HG03108 (cell line): ENCODE results near the gene SDK1.
"Not testable (repeated sequence)": the region's sequence is repeated elsewhere in the genome, so short reads cannot be mapped to it uniquely, and the experiment has no call there.

Source experiments
- ATAC-seq: cut with Tn5 transposase; IDR thresholded peaks from one replicate; pipeline ENCODE4 v1.9.1; 2021; ENCODE audit warnings: moderate library complexity; ENCODE audit not compliant: unreplicated experiment

Gene SDK1

DNA sequence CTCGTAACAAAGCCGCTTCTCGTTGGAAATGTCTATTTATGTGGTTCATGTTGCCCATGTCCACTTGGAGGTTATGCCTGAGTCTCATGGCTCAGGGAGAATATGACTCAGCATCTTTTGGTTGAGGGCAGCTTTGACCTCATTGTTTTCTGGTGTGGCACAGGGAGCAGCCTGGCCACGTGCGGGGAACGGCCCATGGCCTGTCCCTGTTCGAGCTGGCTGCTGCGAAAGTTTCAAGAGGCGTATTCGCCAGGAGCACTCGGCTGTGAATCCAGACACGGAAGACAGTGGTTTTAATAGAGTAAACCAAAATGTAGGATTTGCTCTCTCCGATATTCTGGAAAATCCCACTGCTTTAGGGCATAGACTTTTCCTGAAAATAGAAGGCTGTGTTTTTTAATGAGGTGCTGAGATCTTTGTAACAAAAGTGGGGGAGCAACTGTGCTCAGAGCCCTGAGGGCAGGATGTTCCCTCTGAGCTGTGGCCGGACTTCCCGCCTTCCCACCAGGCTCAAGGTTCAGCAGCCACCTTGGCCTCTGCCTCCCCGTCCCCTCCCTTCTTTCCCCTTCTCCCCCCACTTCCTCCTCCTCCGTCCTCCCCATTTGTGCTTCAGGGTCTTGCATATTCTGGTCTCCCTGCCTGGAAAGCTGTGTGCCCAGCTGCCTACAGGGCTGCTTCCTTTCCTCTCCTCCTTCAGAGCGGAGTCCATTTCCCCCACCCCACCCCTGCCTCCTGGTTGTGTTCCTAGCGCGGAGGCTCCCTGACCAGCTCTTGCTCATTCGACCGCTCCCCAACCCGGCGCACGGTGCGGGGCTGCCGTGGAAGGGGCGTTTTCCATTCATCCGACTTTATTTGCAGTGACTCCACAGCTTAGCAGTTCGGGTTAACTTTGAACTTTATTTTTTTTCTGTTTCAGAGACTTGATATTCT, 642.0 kb downstream of the SDK1 start:
- no peak for ATAC-seq

DNA sequence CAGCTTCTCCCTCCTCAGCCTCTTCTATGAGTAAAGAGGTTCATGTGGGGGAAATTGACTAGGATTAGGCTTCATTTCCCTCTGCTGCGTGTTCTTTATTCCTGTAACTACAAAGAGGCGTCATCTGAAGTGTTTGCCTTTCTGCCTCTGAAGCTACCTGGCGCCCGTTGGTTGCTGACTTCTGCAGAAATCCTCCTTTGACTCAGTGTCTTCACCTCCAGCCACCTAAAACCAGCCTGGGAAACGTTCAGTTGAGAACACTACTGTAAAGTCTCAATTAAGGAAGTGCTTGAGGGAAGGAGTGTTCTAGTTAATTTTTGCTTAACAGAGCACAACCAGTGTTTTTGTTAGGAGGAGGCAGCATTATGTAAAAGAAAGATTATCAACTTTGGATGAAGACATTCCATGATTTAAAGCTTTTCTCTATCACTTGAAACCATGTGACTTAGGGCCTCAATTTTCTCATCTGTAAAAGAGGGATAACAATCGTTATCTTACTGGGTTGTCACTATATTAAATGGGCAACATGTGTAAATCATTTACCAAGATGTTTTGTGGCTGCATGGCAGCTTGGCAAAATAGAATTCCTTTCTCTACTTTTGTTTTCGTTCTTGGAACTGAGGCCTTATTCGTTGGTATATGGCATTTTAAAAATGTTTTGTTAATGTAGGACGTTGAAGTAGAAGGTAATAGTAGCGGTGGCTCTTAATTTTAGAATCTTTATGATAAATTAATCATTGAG, 642.9 kb downstream of the SDK1 start:
- ATAC-seq, result no peak

DNA sequence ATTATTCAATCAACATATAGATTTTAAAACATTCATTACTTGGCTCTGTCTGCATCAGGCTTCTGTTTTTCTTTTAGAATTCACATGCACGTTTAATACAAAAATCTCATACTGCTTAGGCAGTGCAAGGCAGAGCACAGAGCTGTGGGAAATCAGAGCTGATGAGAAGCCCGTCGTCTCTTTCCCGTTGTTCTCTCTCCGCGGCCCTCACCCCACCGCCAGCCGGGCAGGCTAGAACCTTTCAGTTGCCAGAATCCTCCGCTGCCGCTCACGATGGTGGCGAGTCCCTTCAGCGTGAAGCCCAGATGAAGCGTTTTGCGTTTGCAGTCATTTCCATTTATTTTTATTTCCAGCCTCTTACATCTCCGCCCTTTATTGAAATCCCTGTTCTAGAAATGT, 648.2 kb downstream of the SDK1 start:
- ATAC-seq, result no peak

DNA sequence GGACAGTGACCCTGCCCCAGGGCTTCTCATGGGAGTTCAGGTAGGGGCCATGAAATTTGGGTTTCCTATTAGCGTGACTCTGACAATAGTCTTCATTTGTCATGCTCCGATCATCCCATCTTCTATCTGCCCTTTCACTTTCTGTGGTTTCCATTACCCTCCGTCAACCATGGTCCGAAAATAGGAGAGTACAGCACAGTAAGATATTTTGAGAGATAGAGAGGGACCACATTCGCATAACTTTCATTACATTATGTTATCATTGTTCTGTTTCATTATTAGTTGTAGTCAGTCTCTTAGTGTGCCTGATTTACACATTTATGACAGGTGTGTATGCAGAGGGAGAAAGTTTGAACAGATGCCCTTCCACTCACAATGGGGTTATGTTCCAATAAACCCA, 649.2 kb downstream of the SDK1 start:
- ATAC-seq, result no peak

DNA sequence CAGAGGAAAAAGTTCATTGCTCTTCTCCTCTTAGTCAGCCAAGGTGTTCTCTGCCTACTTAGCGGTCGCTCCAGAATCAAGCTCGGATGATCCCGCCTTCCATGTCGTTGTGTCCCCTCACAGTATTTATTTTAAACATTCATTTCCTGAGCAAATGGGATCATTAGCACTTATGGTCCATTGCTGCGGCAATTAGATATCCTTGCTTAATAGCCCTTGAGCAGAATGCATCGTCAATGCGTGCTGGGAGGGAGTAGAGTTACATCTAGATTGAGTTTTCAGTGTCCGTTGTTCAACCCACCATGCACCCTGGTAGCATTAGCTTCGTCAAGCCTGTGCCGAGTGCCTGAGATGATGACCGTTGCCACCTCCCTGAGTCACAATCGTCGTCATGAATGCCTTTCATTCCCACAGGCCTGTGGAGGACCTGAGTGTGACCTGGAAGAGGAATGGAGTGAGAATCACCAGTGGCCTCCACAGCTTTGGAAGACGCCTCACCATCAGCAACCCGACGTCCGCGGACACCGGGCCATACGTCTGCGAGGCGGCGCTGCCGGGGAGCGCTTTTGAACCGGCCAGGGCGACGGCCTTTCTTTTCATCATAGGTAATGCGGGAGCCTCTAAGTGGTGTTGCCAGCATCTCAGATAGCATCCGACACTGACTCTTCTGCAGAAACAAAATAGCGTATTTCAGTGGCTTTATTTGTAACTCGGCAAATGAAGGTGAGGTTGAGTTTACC, 650.4 kb downstream of the SDK1 start:
- ATAC-seq, result no peak

DNA sequence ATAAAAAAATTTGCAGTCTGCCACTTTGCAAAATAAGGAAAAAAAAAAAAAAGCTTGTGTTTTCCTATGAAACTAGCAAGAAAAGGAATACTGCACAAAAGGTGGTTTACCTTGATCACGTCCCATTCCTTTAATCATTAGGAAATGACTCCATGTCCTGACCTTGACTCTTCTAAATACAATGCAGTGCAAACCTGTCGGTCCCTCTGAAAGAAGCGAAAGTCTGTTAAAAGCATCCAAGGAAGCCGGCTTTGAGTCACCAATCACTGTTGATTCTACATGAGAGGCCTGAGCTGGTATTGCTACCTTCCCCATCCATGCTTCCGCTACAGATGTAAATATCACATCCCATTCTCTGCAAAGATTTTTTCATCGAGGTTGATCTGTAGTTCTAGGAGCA, 652.1 kb downstream of the SDK1 start:
- no peak for ATAC-seq

DNA sequence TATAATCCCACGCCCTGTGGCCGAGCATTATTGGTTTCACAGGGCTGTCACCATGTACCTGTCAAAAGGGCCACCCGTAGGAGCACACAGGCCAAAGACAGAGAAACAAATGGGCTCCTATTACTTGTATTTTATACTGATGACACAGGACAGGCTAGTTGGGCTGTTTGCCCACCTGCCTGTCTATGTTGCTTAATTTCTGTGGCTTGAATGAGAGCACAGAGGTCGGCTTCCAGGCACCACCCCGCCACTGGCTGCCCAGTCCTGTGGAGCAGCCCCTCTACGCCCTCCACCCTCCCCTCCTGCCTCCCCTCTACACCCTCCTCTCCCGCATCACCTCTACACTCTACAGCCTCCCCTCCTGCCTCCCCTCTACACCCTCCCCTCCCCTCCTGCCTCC, 652.9 kb downstream of the SDK1 start:
- ATAC-seq, result no peak

DNA sequence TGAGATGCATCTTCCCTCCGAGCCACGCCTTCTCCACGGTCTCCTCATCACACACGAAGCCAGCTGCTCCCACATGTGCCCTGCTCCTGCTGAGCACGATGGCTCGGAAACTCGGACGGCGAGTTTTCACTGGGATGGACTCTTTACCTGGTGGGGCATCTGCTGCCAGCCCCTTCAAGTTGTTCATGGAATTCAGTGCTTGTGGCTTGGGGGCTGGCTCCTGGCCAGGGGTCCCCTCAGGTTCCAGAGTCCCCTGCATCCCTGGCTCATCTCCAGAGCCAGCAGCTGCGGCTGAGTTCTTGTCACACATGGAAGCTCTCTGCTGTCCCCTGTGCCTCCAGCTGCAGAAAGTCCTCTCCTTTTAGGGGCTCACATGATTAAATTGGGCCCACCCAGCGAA, 654.0 kb downstream of the SDK1 start:
- ATAC-seq, result no peak

DNA sequence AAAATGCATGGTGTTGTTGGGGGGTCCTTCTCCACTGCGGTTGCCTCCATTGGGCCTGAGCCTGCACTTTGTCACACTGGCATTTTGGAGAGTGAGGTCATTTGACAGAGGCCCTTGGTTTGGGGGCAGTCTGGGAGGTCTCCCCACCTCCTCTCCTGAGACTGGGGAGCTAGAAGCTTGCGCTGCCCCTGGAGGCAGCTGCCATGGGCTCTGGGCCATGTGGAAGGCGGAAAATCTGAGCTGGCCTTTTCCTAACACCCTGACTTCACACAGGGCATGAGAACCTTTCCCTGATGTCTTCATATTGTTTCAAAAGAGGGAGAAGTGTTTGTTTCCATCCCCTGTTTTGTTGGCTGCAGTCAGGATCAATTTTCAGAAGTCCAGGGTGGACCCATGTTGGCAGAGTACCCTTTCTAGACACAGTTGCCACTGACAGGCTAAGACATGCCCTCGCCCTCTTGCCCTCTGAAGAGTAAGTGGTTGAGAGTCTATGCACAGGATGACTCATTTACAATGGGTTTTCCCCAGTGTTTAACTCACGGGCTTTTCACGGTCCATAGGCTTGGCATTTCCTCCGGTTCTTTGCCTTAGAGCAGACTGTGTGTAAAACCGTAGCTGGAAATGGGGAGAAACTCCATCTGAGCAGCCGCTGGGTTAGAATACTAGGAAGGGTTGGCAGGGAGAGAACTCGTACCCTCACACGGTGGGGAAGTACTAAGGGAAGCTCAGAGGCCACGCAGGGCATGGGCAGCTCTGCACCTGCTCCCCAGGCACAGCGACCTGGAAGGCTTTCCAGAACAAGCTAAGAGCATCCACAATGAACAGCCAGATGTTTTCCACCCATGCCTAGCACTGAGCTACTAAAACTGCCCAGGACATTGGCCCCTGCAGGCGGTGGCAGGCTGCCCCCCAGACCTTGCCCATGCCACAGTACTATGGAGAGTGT, 655.0 kb downstream of the SDK1 start:
- ATAC-seq, result peak; percentile 84

DNA sequence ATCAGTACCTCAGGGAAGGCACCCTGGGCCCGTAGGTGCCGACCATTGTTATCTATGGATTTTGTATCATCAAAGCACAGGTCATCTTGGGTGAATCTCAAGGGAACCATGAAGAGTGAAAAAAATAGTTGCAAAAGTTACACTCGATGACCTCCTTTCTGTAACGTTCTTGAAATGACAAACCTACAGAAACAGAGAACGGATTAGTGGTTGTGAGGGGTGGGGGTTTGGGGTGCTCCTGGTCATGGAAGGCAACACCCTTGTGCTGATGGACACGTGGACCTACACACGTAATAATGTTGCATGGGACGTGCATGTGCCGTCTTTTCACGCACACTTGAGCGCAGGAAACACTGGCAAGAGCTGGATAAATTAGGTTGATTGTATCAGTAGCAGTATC, 655.9 kb downstream of the SDK1 start:
- peak; percentile 56 for ATAC-seq

DNA sequence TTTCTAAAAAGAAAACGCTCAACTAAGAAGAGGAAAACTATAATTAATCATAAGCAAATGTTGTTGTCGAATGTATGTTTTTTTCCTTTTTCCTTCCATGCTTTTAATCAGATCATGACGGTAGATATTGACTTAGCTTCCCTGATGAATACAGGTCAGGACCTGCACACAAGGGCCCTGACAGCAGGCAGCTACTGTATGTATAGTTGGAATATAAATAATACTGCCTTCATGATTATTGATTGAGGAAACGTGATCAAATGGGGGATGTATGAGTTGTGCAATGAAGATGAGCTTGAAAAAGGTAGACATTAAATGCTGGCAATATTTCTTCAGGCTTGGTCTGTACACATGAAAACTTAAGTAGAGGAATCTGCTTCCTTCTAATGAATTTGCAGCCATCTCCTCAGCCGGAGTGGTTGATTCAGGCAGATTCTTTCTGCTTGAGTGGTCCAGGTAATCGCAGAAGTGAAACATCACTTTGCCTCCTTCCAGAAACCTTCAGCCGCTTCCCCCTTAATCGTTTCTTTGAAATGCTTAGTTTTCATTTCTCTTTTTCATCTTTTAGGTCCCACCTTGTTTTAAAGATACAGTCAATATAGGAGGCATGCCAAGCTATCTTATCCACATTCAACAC, 656.5 kb downstream of the SDK1 start:
- ATAC-seq, result peak; percentile 39

DNA sequence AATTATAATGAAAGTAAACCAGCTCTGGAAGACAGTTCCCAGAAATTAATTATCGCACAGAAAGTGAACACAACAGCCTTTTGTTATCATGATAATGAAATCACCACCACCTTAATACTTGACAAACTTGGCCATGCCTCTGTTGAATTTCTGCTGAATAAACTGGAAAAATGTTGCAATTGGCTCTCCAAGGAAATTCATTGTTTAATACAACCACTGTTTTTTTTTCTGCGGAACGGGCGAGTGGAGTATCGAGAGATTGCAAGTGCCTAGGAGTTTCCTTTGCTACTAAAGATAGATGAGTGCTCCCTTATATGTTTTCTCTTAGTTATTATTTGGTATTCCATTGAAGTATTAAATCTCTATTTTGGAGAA, 657.0 kb downstream of the SDK1 start:
- no peak for ATAC-seq

DNA sequence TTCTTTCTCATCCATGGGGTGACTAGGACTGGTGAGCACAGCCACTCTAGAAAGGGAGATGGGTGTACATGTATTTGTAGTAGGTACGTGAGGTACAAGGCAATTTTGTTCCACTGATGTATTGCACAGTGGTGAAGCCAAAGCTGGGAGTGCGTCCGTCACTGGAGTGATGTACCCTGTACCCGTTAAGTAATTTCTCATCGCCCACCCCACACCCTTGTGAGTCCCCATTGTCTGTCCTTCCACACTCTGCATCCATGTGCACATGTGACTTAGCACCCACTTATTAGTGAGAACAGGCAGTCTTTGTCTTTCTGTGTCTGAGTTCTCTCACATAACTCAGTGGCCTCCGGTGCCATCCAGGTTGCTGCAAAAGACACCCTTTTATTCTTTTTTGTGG, 658.3 kb downstream of the SDK1 start:
- ATAC-seq, result no peak

DNA sequence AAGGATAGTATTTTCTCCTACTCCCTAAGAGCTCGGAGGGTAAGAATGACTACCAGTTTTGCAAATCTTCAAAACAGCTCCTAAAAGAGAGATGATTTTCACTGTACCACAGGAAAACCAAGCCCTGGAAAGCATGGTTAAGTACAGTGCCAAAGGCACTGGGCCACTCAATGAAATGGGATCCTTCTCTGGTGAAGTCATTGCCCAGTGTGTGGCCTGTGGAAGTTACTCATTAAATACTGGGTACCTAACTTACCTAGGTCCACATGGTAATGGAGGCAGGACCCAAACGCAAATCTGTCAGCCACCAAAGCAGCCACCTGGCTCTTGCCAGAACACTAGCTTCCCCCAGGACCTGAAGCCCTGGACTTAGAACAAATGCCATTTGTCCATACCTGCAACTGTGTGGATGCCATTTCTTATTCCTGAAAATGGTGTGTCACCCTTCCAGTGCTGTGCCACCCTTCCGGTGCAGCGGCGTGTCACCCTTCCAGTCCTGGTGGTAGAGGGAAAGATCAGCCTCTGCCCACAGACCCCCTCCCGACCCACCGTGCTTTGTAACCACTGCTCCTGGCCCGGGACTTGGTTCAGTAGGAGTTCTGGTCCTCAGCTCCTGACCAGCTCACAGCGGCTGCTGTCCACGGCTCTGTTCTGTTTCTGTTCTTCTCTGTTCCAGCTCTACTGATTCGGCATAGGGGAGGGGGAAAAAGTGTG, 659.2 kb downstream of the SDK1 start:
- ATAC-seq, result no peak

DNA sequence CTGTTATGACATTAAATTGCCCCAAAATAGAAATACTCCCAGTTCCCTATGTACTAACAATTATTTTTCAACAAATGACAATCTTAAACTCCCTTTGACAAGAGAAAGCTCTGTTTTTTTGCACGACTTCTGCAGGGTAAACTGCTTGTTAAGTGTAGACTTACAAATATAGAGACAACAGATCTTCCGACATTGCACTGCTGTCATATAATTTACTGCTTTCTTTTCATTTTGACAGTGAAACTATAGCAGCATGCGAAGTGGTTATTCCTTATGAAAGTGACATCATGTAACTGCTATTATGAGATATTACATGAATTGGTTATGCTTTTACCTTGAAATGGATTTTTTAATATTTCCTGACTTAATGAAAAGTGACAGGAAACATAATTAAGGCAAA, 659.9 kb downstream of the SDK1 start:
- ATAC-seq, result no peak

DNA sequence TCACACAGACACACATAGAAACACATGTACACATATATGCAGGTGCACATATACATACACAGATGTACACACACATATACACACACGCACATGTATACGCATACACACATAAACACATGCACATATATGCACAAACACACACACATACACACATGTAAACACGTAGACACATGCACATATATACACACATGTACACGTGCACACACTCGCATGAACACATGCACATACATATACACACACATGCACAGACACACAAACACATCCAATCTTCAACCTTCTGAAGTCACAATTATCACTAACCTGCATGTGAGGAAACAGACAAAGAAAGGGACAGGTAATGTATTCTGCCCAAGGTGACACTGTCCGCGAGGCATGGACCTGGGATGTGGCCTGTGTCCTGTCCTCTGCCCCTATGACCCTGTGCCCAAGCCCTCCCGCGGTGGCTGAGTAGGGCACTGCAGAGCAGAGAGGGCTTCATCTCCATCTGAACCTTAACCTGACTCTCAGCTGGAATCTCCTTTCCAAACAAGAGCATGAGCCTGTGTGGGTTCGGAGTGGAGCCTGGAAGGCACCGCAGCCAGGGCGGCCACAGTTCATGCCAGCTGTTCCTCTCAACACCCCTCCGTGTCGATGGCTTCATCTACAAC, 660.9 kb downstream of the SDK1 start:
- ATAC-seq, result no peak

DNA sequence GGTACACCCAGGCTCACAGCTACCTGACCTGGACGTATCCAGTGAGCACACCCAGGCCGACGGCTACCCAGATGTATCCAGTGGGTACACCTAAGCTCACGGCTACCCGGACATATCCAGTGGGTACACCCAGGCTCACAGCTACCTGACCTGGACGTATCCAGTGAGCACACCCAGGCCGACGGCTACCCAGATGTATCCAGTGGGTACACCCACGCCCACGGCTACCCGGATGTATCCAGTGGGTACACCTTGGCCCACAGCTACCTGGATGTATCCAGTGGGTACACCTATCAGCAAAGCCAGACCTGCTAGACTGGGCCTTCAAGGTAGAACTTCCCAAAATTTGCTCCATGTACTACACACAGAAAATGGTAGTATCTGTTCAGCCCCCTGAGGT, 662.7 kb downstream of the SDK1 start:
- ATAC-seq, result not testable (repeated sequence)

DNA sequence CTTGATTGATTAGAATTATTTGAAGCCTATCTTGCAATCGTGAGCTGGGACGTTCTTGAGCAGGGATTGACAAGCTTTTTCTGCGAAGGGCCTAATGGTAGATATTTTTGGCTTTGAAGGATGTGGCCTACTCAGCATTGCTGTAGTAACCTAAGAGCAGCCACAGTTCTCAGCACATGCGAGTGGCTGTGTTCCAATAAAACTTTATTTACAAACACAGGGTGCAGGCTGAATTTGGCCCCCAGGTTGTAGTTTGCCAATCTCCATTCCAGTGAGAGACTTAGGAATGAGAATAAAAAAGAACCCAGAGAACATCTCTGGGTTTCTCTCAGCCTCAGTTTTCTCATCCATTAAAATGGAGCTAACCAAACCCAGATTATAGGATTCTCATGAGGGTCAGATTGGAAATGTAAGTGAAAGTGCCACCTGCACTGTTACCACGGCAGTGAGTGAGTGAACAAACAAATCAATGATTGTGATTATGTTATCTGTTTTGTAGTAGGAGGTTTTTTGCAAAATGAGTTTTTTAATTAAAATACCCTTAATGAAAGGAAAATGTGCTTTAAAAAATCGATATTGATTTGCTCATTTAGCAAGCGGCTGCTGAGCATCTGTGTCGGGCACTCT, 664.0 kb downstream of the SDK1 start:
- no peak for ATAC-seq
